Nasal cavity respiratory epithelium epithelial cell of viscerocranial mucosa (primary cell): ENCODE data around the gene ACTA2. TPM values are rescaled to one million over a fixed set of nuclear protein-coding genes. Genes with fewer than 3 reads are reported as not detected.

Experiments
- total RNA-seq: library from RNA; depleted of rRNA; stranded (reverse); fragments of >200 nt; gene quantifications from 2 replicates; pipeline ENCODE4 v1.2.3, GENCODE V29; 2014

The ACTA2 gene
- 5.8 and 20.6 TPM in 2 replicates for total RNA-seq

DNA sequence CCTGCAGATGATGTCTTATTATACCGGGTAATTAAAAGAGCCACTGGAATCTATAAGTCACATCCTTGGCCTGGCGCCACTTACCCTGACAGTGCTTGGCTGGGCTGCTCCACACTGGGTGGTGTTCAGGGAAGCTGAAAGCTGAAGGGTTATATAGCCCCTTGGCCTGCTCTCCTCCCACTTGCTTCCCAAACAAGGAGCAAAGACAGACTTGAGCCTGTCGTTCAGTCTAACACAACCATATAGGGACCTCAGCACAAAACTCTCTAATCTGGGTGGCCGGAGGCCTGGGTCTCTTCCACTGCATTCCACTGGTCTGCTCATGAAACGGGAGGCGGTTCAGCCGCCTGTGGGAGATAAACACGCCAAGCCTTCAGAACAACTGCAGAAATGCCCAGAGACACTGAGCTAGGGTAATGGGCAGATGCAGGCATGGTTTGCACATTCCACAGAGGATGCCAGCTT, at the start of gene ACTA2:
TSS of gene ACTA2 (minus strand) at position 127 of the 465 bp plus-strand sequence. CDS start 3,843 bp downstream, outside the sequence.

DNA sequence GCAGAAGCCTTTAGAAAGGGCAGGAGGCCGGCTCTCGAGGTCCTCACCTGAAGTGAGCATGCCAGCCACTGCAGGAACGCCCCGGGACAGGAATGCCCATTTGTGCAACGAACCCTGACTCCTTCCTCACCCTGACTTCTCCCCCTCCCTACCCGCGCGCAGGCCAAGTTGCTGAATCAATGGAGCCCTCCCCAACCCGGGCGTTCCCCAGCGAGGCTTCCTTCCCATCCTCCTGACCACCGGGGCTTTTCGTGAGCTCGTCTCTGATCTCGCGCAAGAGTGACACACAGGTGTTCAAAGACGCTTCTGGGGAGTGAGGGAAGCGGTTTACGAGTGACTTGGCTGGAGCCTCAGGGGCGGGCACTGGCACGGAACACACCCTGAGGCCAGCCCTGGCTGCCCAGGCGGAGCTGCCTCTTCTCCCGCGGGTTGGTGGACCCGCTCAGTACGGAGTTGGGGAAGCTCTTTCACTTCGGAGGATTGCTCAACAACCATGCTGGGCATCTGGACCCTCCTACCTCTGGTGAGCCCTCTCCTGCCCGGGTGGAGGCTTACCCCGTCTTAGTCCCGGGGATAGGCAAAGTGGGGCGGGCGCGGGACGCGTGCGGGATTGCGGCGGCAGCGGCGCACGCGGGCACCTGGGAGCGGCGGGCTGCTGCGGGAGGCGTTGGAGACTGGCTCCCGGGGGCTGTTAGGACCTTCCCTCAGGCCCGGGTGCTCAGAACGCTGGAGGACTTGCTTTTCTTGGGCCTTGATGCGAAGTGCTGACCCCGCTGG, 38.0 kb upstream of the ACTA2 start, which contains the start of gene FAS:
TSS of gene FAS (plus strand) at position 415 of the 777 bp plus-strand sequence. CDS start at position 494, 79 bp downstream.

Other genes starting within 250 kb of the ACTA2 start
- gene LIPK, start 246.5 kb downstream of the ACTA2 start, total RNA-seq, result 0.21 and 0.68 TPM in 2 replicates
- gene LIPN, start 192.8 kb downstream of the ACTA2 start, total RNA-seq, result 5.8 TPM in 1 of 2 replicates, not detected in the other
- gene LIPM, start 150.0 kb downstream of the ACTA2 start, total RNA-seq, result 0.34 TPM in 1 of 2 replicates, not detected in the other
- 11.0 and 14.7 TPM in 2 replicates for gene ANKRD22, start 100.9 kb downstream of the ACTA2 start, total RNA-seq
- 4.0 and 5.1 TPM in 2 replicates for gene STAMBPL1, start 72.5 kb downstream of the ACTA2 start, total RNA-seq
- gene FAS, start 38.0 kb upstream of the ACTA2 start, total RNA-seq, result 41.4 and 93.3 TPM in 2 replicates